Activated CD8-positive, alpha-beta T cell treated with anti-CD3 and anti-CD28 coated beads for 36 hours (primary cell): ENCODE data around the gene KLHL2. TPM values are rescaled to one million over a fixed set of nuclear protein-coding genes. Genes with fewer than 3 reads are reported as not detected.

Experiments
- ATAC-seq: fragments of 200-7000 bp; cut with Tn5 transposase; one replicate; pipeline ENCODE4 v1.10.0; 2021; ENCODE audit warnings: mild to moderate bottlenecking, moderate library complexity
- CTCF ChIA-PET: fragments of 350-600 bp; sonication (Branson Sonifier 250); formaldehyde crosslinking; loops from one replicate; lab custom pipeline; 2021; ENCODE audit warnings: antibody characterized with exemption; lab: Charles Lee
- POLR2A ChIA-PET: fragments of 350-600 bp; sonication (Branson Sonifier 250); formaldehyde crosslinking; loops from one replicate; lab custom pipeline; 2021; ENCODE audit warnings: antibody characterized with exemption; lab: Charles Lee
- DNase-seq: peaks from one replicate; pipeline ENCODE4 v3.0.0-alpha.2; 2020
- H3K27ac Mint-ChIP-seq: one replicate; pipeline ENCODE4 v1.8.0; 2021; ENCODE audit warnings: mild to moderate bottlenecking, mixed read lengths
- H3K27me3 Mint-ChIP-seq: one replicate; pipeline ENCODE4 v1.8.0; 2021; ENCODE audit warnings: mixed read lengths
- H3K36me3 Mint-ChIP-seq: one replicate; pipeline ENCODE4 v1.8.0; 2021; ENCODE audit warnings: low read depth, mixed read lengths
- H3K4me1 Mint-ChIP-seq: one replicate; pipeline ENCODE4 v1.8.0; 2021; ENCODE audit warnings: low read depth, mixed read lengths
- H3K4me3 Mint-ChIP-seq: one replicate; pipeline ENCODE4 v1.8.0; 2021; ENCODE audit warnings: mild to moderate bottlenecking, moderate library complexity, mixed read lengths
- H3K9me3 Mint-ChIP-seq: one replicate; pipeline ENCODE4 v1.8.0; 2021; ENCODE audit warnings: mixed read lengths
- intact Hi-C: fragments of 100-400 bp; cut with micrococcal nuclease; formaldehyde crosslinking; loops from one replicate; pipeline ENCODE4 v1.10.0; 2022
- total RNA-seq, 2 experiments: library from RNA; stranded (reverse); gene quantifications; one replicate each; pipeline ENCODE4 v1.2.3, GENCODE V29; 2021
- TF ChIP-seq, protein P1 (sequence below): fragments of 200-600 bp; IDR thresholded peaks from one replicate; pipeline ENCODE4 v1.8.0; 2022; ENCODE audit warnings: antibody characterized with exemption, mild to moderate bottlenecking

The KLHL2 gene
- total RNA-seq, 2 experiments from 2014 or later, result 24.5 to 29.4 TPM

GRCh38 chr4:165185448-165185847 is 21.9 kb upstream of the KLHL2 start:
- Mint-ChIP-seq H3K4me3 (no peak overlapping the region), H3K9me3 (peaks cover 5% of the 10 kb centered on the region), H3K27ac (no peak overlapping the region), H3K4me1 (peaks cover 2% of the 10 kb centered on the region), H3K36me3 (no peaks in the 10 kb centered on the region), H3K27me3 (no peaks in the 10 kb centered on the region)
- intact Hi-C loops, result no loop called here
- TF ChIP-seq, protein P1, sequence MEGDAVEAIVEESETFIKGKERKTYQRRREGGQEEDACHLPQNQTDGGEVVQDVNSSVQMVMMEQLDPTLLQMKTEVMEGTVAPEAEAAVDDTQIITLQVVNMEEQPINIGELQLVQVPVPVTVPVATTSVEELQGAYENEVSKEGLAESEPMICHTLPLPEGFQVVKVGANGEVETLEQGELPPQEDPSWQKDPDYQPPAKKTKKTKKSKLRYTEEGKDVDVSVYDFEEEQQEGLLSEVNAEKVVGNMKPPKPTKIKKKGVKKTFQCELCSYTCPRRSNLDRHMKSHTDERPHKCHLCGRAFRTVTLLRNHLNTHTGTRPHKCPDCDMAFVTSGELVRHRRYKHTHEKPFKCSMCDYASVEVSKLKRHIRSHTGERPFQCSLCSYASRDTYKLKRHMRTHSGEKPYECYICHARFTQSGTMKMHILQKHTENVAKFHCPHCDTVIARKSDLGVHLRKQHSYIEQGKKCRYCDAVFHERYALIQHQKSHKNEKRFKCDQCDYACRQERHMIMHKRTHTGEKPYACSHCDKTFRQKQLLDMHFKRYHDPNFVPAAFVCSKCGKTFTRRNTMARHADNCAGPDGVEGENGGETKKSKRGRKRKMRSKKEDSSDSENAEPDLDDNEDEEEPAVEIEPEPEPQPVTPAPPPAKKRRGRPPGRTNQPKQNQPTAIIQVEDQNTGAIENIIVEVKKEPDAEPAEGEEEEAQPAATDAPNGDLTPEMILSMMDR, result no peak
- POLR2A ChIA-PET, result no interaction called here
- CTCF ChIA-PET, result no interaction called here
- DNase-seq, result no peak
- ATAC-seq, result no peak

GRCh38 chr4:165190591-165191347 is 16.6 kb upstream of the KLHL2 start:
- DNase-seq (peak; percentile 66), ATAC-seq (peak; percentile 89)
- Mint-ChIP-seq H3K27ac (peak overlapping the region; percentile 53), H3K36me3 (no peaks in the 10 kb centered on the region), H3K27me3 (no peaks in the 10 kb centered on the region), H3K9me3 (peaks cover 5% of the 10 kb centered on the region), H3K4me3 (no peak overlapping the region), H3K4me1 (peaks cover 28% of the 10 kb centered on the region)
- CTCF ChIA-PET, result interaction anchor here (1.9 kb wide), 1 partner anchor 59 kb away, joined by 9 read pairs; no protein-coding TSS in a partner anchor
- TF ChIP-seq, protein P1, result no peak
- intact Hi-C loops, result no loop called here
- POLR2A ChIA-PET, result interaction anchor here (0.9 kb wide), 1 partner anchor 12 kb away, joined by 3 read pairs; no protein-coding TSS in a partner anchor

GRCh38 chr4:165191348-165191656 is 16.1 kb upstream of the KLHL2 start:
- Mint-ChIP-seq H3K9me3 (peaks cover 5% of the 10 kb centered on the region), H3K4me1 (peaks cover 28% of the 10 kb centered on the region), H3K4me3 (no peak overlapping the region), H3K27ac (peak overlapping the region; percentile 53), H3K27me3 (no peaks in the 10 kb centered on the region), H3K36me3 (no peaks in the 10 kb centered on the region)
- POLR2A ChIA-PET, result interaction anchor here (0.9 kb wide), 1 partner anchor 13 kb away, joined by 3 read pairs; no protein-coding TSS in a partner anchor
- DNase-seq, result no peak
- TF ChIP-seq, protein P1, result no peak
- intact Hi-C loops, result no loop called here
- CTCF ChIA-PET, result interaction anchor here (1.9 kb wide), 1 partner anchor 60 kb away, joined by 9 read pairs; no protein-coding TSS in a partner anchor
- ATAC-seq, result peak; percentile 35

GRCh38 chr4:165191814-165192499 is 15.4 kb upstream of the KLHL2 start:
- Mint-ChIP-seq H3K4me1 (peaks cover 28% of the 10 kb centered on the region), H3K27me3 (no peaks in the 10 kb centered on the region), H3K4me3 (no peak overlapping the region), H3K9me3 (peaks cover 5% of the 10 kb centered on the region), H3K36me3 (no peaks in the 10 kb centered on the region), H3K27ac (no peak overlapping the region)
- no peak for ATAC-seq
- DNase-seq, result no peak
- CTCF ChIA-PET, result interaction anchor here (1.4 kb wide), 1 partner anchor 61 kb away, joined by 3 read pairs; no protein-coding TSS in a partner anchor
- intact Hi-C loops, result no loop called here
- TF ChIP-seq, protein P1, result no peak
- POLR2A ChIA-PET, result no interaction called here

DNA sequence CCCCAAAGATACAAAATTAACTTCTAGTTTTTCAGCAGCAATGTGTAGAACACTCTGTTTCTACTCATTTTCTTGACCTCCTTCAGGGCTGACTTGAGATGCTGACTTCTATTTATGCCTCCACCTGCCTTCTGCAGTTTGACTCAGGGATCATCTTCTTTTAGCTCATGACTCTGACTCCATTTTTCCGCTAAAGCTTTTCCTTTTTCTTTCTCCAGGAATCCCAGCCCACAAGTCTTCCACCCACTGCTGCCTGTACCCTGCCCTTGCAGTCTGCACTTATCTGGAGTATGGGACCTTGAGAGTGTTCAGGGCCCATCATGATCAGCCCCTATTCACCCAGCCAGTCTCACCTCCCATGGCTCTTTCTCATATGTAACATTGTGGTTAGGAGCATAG is 14.9 kb upstream of the KLHL2 start:
- H3K36me3 Mint-ChIP-seq, result no peaks in the 10 kb centered on the region

More for the DNA sequence above, 14.9 kb upstream of the KLHL2 start:
- ATAC-seq (no peak), DNase-seq (no peak)
- H3K27ac Mint-ChIP-seq, result peak overlapping the region; percentile 7
- H3K4me1 Mint-ChIP-seq, result peaks cover 28% of the 10 kb centered on the region
- H3K27me3 Mint-ChIP-seq, result no peaks in the 10 kb centered on the region
- ChIA-PET CTCF (interaction anchor here (1.4 kb wide), 1 partner anchor 61 kb away, joined by 3 read pairs; no protein-coding TSS in a partner anchor), POLR2A (no interaction called here)
- H3K9me3 Mint-ChIP-seq, result peaks cover 5% of the 10 kb centered on the region
- TF ChIP-seq, protein P1, result no peak
- intact Hi-C loops, result no loop called here
- H3K4me3 Mint-ChIP-seq, result no peak overlapping the region
